Measurements from ENCODE around the gene CD4.
A peak's percentile ranks its signal among the peaks of the same experiment; 100 is the strongest.
"Not testable (repeated sequence)": the region's sequence is repeated elsewhere in the genome, so short reads cannot be mapped to it uniquely, and the experiment has no call there.

CD4 gene

DNA sequence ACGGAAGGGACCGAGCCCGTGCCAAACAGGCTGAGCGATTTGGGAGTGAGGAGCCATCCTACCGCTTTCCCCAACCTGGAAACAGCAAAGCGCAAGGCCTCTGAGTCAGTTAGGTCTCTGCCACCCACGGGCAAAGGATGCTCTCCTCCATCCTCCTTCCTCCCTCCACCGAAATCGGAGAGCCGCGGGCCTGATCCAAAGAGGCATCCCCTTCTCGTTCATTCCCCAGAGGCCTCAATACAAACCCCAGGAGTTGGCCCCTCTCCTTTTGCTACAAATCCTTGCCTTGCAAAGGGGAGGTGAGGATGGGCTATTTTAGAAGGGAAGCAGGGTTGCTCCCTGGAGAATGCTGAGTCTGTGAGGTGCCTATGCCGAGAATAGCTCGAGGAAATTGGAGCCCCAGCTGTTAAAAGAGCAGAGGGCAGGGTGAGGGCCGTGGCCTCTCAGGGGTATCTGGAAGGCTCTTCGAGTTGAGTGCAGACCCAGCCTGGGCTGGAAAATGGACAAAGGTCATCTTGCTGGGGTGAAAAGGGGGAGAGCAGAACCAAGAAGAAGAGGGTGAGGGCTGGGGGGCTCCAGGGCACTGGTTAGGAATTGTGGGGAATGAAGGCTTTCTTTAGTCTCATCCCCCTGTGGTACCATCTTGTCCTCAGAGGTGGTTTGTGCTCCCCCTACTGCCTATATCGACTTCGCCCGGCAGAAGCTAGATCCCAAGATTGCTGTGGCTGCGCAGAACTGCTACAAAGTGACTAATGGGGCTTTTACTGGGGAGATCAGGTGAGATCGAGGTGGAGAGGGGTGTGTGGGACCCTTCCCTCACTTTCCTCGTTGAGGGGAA is 79.1 kb downstream of the CD4 start:
- DNase-seq (ENCODE audit: low read depth) = no peak

DNA sequence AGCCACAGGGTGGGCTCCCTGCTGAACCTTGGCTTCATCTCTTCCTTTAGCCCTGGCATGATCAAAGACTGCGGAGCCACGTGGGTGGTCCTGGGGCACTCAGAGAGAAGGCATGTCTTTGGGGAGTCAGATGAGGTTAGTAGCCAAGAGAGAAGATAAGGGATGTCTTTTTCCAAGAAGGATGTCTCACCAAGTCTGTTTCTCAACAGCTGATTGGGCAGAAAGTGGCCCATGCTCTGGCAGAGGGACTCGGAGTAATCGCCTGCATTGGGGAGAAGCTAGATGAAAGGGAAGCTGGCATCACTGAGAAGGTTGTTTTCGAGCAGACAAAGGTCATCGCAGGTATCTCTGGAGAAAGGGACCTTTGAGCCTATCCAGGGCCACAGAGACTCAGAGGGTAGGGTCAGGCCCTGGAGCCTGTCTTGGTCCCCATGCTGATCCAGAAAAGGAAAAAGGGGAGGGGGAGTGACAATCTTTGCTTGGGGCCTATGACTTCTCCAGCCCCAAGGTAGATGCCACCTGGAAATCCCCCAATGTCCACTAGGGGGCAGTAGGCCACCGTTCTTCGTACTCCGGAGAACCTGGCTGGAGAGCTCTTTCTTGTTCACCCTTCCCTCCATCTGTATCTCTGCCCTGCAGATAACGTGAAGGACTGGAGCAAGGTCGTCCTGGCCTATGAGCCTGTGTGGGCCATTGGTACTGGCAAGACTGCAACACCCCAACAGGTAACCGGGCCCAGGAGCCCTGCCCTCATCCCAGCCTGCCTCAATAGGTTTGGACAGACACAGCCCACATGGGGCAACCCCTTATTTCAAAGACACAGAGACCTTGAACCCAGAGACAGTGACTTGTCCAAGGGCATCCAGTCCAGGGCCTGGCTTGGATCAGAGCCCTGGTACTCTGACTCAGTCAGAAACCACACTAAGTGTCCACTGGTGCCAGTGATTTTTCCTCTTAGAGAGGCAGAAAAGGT is 80.0 kb downstream of the CD4 start:
- peak; percentile 61 for DNase-seq (ENCODE audit: low read depth)

DNA sequence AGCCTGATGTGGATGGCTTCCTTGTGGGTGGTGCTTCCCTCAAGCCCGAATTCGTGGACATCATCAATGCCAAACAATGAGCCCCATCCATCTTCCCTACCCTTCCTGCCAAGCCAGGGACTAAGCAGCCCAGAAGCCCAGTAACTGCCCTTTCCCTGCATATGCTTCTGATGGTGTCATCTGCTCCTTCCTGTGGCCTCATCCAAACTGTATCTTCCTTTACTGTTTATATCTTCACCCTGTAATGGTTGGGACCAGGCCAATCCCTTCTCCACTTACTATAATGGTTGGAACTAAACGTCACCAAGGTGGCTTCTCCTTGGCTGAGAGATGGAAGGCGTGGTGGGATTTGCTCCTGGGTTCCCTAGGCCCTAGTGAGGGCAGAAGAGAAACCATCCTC is 81.0 kb downstream of the CD4 start:
- DNase-seq (ENCODE audit: low read depth) = not testable (repeated sequence)

Data from iris pigment epithelial cell (primary cell).